PC-9 (cell line): Measurements from ENCODE around the gene S100A7. TPM values are rescaled to one million over a fixed set of nuclear protein-coding genes. Genes with fewer than 3 reads are reported as not detected.
"Not testable (repeated sequence)": the region's sequence is repeated elsewhere in the genome, so short reads cannot be mapped to it uniquely, and the experiment has no call there.

ENCODE experiments used
- BruUV-seq: library from RNA; stranded (reverse); fragments of 400-500 nt; replicated peaks from 2 replicates; lab custom pipeline; 2021; lab: Mats Ljungman, UMichigan
- CTCF ChIA-PET: fragments of 300-600 bp; sonication (Branson Sonifier 250); formaldehyde crosslinking; loops from one replicate; lab custom pipeline; 2022; ENCODE audit warnings: antibody characterized with exemption; lab: Charles Lee
- POLR2A ChIA-PET: fragments of 300-600 bp; sonication (Branson Sonifier 250); formaldehyde crosslinking; loops from one replicate; lab custom pipeline; 2022; ENCODE audit warnings: antibody characterized with exemption; ENCODE audit not compliant: unreplicated experiment; lab: Charles Lee
- DNase-seq, 2 experiments: peaks; one replicate each; pipeline versions ENCODE4 v3.0.0 to v3.0.0-alpha.2; 2015 to 2022; ENCODE audit warnings: mixed read lengths in 1 of 2
- H2AFZ ChIP-seq: fragments of 200-600 bp; sonication (generic); 2 replicates; pipeline ENCODE4 v1.8.1; 2017; ENCODE audit warnings: antibody characterized with exemption
- H3F3A ChIP-seq: fragments of 200-600 bp; sonication (generic); 2 replicates; pipeline ENCODE4 v1.8.1; 2017; ENCODE audit warnings: antibody characterized with exemption, mild to moderate bottlenecking, low read depth; ENCODE audit not compliant: insufficient read depth
- H3K27ac ChIP-seq: fragments of 200-600 bp; sonication (generic); 2 replicates; pipeline ENCODE4 v1.6.1; 2016; ENCODE audit warnings: mixed run types
- H3K27me3 ChIP-seq: fragments of 200-600 bp; sonication (generic); 2 replicates; pipeline ENCODE4 v1.6.1; 2016; ENCODE audit warnings: low read depth, mixed run types; ENCODE audit not compliant: insufficient read depth
- H3K36me3 ChIP-seq: fragments of 200-600 bp; sonication (generic); 2 replicates; pipeline ENCODE4 v1.6.1; 2016; ENCODE audit warnings: low read depth, mixed run types
- H3K4me1 ChIP-seq: fragments of 200-600 bp; sonication (generic); replicated peaks from 2 replicates; pipeline ENCODE4 v1.6.1; 2016; ENCODE audit warnings: mixed run types; ENCODE audit not compliant: insufficient read depth
- H3K4me2 ChIP-seq: fragments of 200-600 bp; sonication (generic); 2 replicates; pipeline ENCODE4 v1.6.1; 2017; ENCODE audit warnings: mixed run types
- H3K4me3 ChIP-seq: fragments of 200-600 bp; sonication (generic); 2 replicates; pipeline ENCODE4 v1.6.1; 2016; ENCODE audit warnings: mixed run types
- H3K79me2 ChIP-seq: fragments of 200-600 bp; sonication (generic); 2 replicates; pipeline ENCODE4 v1.6.1; 2017; ENCODE audit warnings: low read depth, mixed run types
- H3K9me2 ChIP-seq: fragments of 200-600 bp; sonication (generic); 2 replicates; pipeline ENCODE4 v1.8.1; 2017; ENCODE audit warnings: mild to moderate bottlenecking; ENCODE audit not compliant: insufficient read depth
- H3K9me3 ChIP-seq: fragments of 200-600 bp; sonication (generic); 2 replicates; pipeline ENCODE4 v1.8.1; 2016; ENCODE audit warnings: low read depth; ENCODE audit not compliant: insufficient read depth
- H4K20me1 ChIP-seq: fragments of 200-600 bp; sonication (generic); 2 replicates; pipeline ENCODE4 v1.8.1; 2017; ENCODE audit not compliant: insufficient read depth
- EZH2 ChIP-seq: fragments of 200-600 bp; sonication (generic); IDR thresholded peaks from 2 replicates; pipeline ENCODE4 v1.8.0; 2017; ENCODE audit warnings: antibody characterized with exemption, low read depth
- intact Hi-C: fragments of 100-400 bp; cut with micrococcal nuclease; formaldehyde crosslinking; loops from one replicate; pipeline ENCODE4 v1.10.0; 2022; ENCODE audit not compliant: unreplicated experiment
- total RNA-seq: library from RNA; stranded (reverse); gene quantifications from 2 replicates; pipeline ENCODE4 v1.2.3, GENCODE V29; 2021
- TF ChIP-seq, protein P1 (sequence below): fragments of 200-600 bp; sonication (generic); conservative IDR thresholded peaks from 2 replicates; pipeline ENCODE4 v1.6.1; 2017; ENCODE audit warnings: mixed run types, antibody characterized with exemption, mild to moderate bottlenecking, moderate library complexity

The S100A7 gene
- total RNA-seq, 1 experiment from 2014 or later = not detected

DNA sequence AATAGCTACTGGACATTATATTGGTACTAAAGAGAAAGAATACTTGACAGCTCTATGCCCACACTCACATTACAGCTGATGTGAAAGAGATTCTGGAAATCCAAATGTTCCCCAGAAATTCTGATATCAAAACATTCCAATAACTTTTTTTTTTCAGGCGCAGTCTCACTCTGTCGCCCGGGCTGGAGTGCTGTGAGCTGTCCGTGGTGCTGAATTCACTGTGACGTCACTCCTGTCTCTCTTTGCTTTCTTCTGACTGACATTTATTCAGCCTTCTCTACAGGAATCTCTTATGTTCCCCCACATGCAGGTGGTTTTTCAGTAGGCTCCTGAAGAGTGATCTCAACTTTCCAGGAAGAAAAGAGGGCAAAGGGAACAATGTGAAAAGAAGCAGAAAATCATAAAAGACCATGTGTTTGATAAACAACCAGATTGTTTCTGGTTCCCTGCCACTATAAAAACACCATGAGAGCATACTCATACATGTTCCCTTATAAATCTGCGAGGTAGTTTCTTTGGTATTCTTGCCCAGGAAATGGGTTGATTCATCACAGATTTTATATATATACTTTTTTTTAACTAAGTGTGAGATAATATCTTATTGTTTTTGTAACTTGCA lies 37.9 kb downstream of the S100A7 start:
- H3K9me3 ChIP-seq = no peaks in the 10 kb centered on the region
- H3K4me2 ChIP-seq = no peak overlapping the region
- H3K36me3 ChIP-seq = no peaks in the 10 kb centered on the region
- CTCF ChIA-PET = no interaction called here
- no peaks in the 10 kb centered on the region for H3F3A ChIP-seq
- 0 out of 2 replicates have a peak, but pooled peaks cover 4% of the 10 kb centered on the region for H3K9me2 ChIP-seq
- TF ChIP-seq EZH2 = no peak
- TF ChIP-seq, protein P1, sequence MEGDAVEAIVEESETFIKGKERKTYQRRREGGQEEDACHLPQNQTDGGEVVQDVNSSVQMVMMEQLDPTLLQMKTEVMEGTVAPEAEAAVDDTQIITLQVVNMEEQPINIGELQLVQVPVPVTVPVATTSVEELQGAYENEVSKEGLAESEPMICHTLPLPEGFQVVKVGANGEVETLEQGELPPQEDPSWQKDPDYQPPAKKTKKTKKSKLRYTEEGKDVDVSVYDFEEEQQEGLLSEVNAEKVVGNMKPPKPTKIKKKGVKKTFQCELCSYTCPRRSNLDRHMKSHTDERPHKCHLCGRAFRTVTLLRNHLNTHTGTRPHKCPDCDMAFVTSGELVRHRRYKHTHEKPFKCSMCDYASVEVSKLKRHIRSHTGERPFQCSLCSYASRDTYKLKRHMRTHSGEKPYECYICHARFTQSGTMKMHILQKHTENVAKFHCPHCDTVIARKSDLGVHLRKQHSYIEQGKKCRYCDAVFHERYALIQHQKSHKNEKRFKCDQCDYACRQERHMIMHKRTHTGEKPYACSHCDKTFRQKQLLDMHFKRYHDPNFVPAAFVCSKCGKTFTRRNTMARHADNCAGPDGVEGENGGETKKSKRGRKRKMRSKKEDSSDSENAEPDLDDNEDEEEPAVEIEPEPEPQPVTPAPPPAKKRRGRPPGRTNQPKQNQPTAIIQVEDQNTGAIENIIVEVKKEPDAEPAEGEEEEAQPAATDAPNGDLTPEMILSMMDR = no peak
- H2AFZ ChIP-seq = no peak overlapping the region
- H3K4me1 ChIP-seq = no peaks in the 10 kb centered on the region
- no peaks in the 10 kb centered on the region for H3K79me2 ChIP-seq
- H3K27me3 ChIP-seq = peaks cover 59% of the 10 kb centered on the region
- no TSS peak for BruUV-seq
- DNase-seq = peak; percentile 47 to 49
- no peak overlapping the region for H3K27ac ChIP-seq
- intact Hi-C loops = no loop called here
- H4K20me1 ChIP-seq = no peaks in the 10 kb centered on the region
- POLR2A ChIA-PET = no interaction called here
- no peak overlapping the region for H3K4me3 ChIP-seq

DNA sequence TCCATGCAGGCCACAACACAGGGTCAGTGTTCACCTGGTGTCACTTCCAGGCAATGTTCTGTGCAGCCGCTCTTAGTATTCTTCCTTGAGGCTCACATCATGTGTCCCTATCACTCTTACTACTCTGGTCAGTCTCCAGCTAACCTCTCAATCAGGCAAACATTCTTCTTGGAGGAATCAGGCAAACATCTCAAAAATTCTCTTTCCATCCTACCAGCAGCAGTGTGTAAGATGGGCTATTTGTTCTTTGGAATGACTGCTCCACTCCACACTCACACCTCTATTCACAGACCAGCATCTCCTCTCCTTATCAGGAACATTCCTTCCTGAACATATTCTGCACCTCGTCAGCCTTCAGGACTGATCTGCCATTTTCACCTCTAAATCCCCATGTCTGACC lies 40.1 kb downstream of the S100A7 start:
- Histone ChIP-seq H3K27me3 (peaks cover 48% of the 10 kb centered on the region), H3K4me2 (no peak overlapping the region), H3K9me3 (no peaks in the 10 kb centered on the region), H4K20me1 (no peaks in the 10 kb centered on the region), H3K4me3 (no peak overlapping the region), H3K9me2 (0 out of 2 replicates have a peak, but pooled peaks cover 4% of the 10 kb centered on the region), H3K79me2 (no peaks in the 10 kb centered on the region), H3K36me3 (no peaks in the 10 kb centered on the region), H2AFZ (no peak overlapping the region), H3F3A (no peaks in the 10 kb centered on the region), H3K27ac (no peak overlapping the region), H3K4me1 (no peaks in the 10 kb centered on the region)
- no peak for DNase-seq
- CTCF ChIA-PET = no interaction called here
- BruUV-seq = no TSS peak
- POLR2A ChIA-PET = no interaction called here
- TF ChIP-seq EZH2 = no peak
- TF ChIP-seq, protein P1 = no peak
- intact Hi-C loops = no loop called here

DNA sequence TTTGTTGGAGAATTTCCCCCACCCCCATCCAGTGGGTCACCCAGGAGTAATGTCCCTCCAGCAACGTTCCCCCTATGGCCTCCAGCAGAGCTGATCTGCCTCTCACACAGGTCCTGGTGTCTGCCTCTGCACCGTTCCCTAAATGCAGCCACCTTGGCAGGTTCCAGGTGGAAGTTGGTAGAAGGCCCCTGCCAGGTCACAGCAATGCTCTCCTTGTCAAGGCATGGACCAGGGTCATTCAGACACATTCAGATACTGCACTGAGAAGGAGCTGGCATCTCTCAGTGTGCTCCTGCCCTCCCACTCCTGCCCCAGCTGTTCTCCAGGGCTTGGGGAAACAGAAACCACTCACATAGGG lies 41.0 kb downstream of the S100A7 start:
- H3K27ac ChIP-seq, H3K4me2 ChIP-seq, BruUV-seq, H3F3A ChIP-seq, H3K4me1 ChIP-seq, H3K36me3 ChIP-seq, intact Hi-C loops, DNase-seq, H3K9me3 ChIP-seq, H3K79me2 ChIP-seq, H4K20me1 ChIP-seq, CTCF ChIA-PET, H2AFZ ChIP-seq, POLR2A ChIA-PET, H3K4me3 ChIP-seq, H3K9me2 ChIP-seq: not testable (repeated sequence)
- peaks cover 48% of the 10 kb centered on the region for H3K27me3 ChIP-seq

DNA sequence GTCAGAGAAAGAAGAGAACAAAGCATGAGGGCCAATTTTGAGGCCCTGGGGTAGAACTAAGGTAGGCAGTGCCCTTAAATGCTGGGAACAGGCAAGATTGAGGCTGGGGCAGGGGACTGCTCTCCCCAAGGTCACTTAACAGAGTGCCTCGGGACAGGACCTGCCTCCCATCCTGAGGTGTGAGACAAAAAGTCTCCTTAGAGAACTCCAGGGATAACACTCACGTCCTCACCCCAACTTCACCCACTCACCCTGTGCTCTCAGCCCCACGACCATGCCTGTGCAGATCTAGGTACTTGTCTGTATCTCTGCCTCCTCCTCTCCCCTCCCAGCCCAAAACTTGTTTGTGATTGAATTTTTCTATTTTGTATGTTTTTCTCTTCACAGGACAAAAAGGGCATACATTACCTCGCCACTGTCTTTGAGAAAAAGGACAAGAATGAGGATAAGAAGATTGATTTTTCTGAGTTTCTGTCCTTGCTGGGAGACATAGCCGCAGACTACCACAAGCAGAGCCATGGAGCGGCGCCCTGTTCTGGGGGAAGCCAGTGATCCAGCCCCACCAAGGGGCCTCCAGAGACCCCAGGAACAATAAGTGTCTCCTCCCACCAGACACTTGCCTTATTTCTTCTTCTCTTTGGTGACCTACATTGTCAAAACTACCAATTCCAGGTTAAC lies 41.6 kb downstream of the S100A7 start:
- H3K4me2 ChIP-seq, H3F3A ChIP-seq, H2AFZ ChIP-seq, intact Hi-C loops, H3K9me3 ChIP-seq, H3K27ac ChIP-seq, H3K4me3 ChIP-seq, H3K4me1 ChIP-seq, BruUV-seq, H3K36me3 ChIP-seq, H4K20me1 ChIP-seq, H3K79me2 ChIP-seq, CTCF ChIA-PET, H3K9me2 ChIP-seq, POLR2A ChIA-PET, DNase-seq: not testable (repeated sequence)
- peaks cover 43% of the 10 kb centered on the region for H3K27me3 ChIP-seq
